Measurements from ENCODE around the gene CD247.
A peak's percentile ranks its signal among the peaks of the same experiment; 100 is the strongest.

Gene CD247

GRCh38 chr1:167404161-167404888, 114.0 kb downstream of the CD247 start:
- no peak for DNase-seq

GRCh38 chr1:167401260-167401873, 117.0 kb downstream of the CD247 start:
- peak; percentile 69 to 72 for DNase-seq

GRCh38 chr1:167400359-167400953, 117.9 kb downstream of the CD247 start:
- DNase-seq = no peak

DNA sequence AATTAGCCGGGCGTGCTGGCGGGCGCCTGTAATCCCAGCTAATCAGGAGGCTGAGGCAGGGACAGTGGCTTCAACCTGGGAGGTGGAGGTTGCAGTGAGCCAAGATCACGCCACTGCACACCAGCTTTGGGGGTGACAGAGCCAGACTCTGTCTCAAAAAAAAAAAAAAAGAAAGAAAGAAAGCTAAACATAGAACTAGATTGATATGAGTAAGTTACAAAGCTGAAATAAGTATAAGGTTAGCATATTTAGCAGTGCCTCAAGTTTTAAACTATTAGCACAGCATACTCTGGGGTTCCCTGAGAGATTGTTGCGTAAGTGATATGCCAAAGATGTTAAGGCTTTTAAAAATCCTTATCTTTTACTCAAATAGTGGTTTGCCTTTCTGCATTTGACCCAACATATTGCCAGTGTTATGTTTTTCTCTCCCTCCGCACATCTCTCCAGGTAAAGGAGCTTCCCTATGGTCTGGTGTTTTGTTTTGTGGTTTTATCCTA, 126.1 kb downstream of the CD247 start:
- no peak for DNase-seq

DNA sequence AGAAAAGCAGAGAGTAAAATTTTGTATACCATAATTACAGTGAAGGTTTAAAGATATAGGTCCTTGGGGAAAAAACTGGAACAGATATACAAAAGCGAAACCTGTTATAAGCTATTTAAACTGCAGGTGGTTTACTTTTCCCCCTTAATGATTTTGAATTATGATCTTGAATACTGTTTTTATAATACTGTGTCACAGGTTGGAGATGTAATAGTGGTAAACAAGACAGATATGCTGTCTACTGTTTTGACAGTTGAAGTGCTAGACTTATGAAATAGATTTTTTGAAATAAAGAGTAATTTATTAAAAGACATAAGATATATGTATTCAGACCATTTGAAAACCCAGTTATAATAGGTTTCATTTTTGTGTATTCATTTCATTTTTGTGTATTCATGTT, 129.4 kb downstream of the CD247 start:
- no peak for DNase-seq

GRCh38 chr1:167387251-167387910, 130.9 kb downstream of the CD247 start:
- no peak for DNase-seq

Measured in SHP77 (cell line).